Cerebellar cortex (tissue), 1 donor: ENCODE measurements around the gene AMIGO2.
"Not testable (repeated sequence)": the region's sequence is repeated elsewhere in the genome, so short reads cannot be mapped to it uniquely, and the experiment has no call there.

Experiments used
- DNase-seq: peaks from one replicate; pipeline ENCODE4 v3.0.0-alpha.2; 2015; ENCODE audit warnings: low spot score

The AMIGO2 gene

GRCh38 chr12:47079468-47079980 is at the start of gene AMIGO2, which contains the start of gene PCED1B:
Gene AMIGO2, minus strand, starts transcription at chr12:47079959. Its CDS starts 957 bp downstream, at chr12:47079002.
Gene PCED1B, plus strand, starts transcription at chr12:47079621. Its CDS starts 155,443 bp downstream, at chr12:47235064.
- no peak for DNase-seq

- DNase-seq = no peak
These were observed 46.5 kb upstream of the AMIGO2 start for GRCh38 chr12:47126246-47126645.

- DNase-seq = no peak
These were observed 44.7 kb upstream of the AMIGO2 start for GRCh38 chr12:47124451-47124850.

GRCh38 chr12:47123730-47124129 is 44.0 kb upstream of the AMIGO2 start:
- DNase-seq = no peak

- no peak for DNase-seq
These were observed 42.8 kb upstream of the AMIGO2 start for GRCh38 chr12:47122602-47123001.

- DNase-seq = no peak
These were observed 41.4 kb upstream of the AMIGO2 start for GRCh38 chr12:47121146-47121545.

- DNase-seq = no peak
These were observed 41.0 kb upstream of the AMIGO2 start for GRCh38 chr12:47120736-47121135.

- not testable (repeated sequence) for DNase-seq
These were observed 37.5 kb upstream of the AMIGO2 start for GRCh38 chr12:47117305-47117704.

GRCh38 chr12:47114481-47114892 is 34.7 kb upstream of the AMIGO2 start:
- DNase-seq = no peak

- no peak for DNase-seq
These were observed 32.9 kb upstream of the AMIGO2 start for GRCh38 chr12:47112679-47113078.

GRCh38 chr12:47111854-47112253 is 32.1 kb upstream of the AMIGO2 start:
- no peak for DNase-seq

GRCh38 chr12:47111392-47111778 is 31.6 kb upstream of the AMIGO2 start:
- peak; percentile 31 for DNase-seq

GRCh38 chr12:47110718-47111391 is 31.1 kb upstream of the AMIGO2 start:
- no peak for DNase-seq

GRCh38 chr12:47110011-47110541 is 30.3 kb upstream of the AMIGO2 start:
- no peak for DNase-seq

- DNase-seq = no peak
These were observed 28.2 kb upstream of the AMIGO2 start for GRCh38 chr12:47107926-47108325.

GRCh38 chr12:47107446-47107845 is 27.7 kb upstream of the AMIGO2 start:
- no peak for DNase-seq

GRCh38 chr12:47105914-47106674 is 26.3 kb upstream of the AMIGO2 start:
- DNase-seq = no peak

GRCh38 chr12:47102845-47103651 is 23.3 kb upstream of the AMIGO2 start:
- peak; percentile 72 for DNase-seq

GRCh38 chr12:47102406-47102805 is 22.6 kb upstream of the AMIGO2 start:
- DNase-seq = peak; percentile 69

- DNase-seq = no peak
These were observed 20.4 kb upstream of the AMIGO2 start for GRCh38 chr12:47100160-47100559.

- no peak for DNase-seq
These were observed 19.9 kb upstream of the AMIGO2 start for GRCh38 chr12:47099610-47100009.

- no peak for DNase-seq
These were observed 18.3 kb upstream of the AMIGO2 start for GRCh38 chr12:47098099-47098498.
